Loucy (cell line): Measurements from ENCODE around the gene D2HGDH.
"Not testable (repeated sequence)": the region's sequence is repeated elsewhere in the genome, so short reads cannot be mapped to it uniquely, and the experiment has no call there.

Source experiments
- EZH2phosphoT487 ChIP-seq: fragments of 200-600 bp; IDR thresholded peaks from 2 replicates; pipeline ENCODE4 v1.6.1; 2018; ENCODE audit warnings: antibody characterized with exemption, mild to moderate bottlenecking, moderate library complexity, borderline replicate concordance
- TF ChIP-seq, protein P1 (sequence below): fragments of 200-600 bp; sonication (generic); conservative IDR thresholded peaks from 2 replicates; pipeline ENCODE4 v1.5.1; 2014; ENCODE audit warnings: mild to moderate bottlenecking, antibody characterized with exemption, low read length

GRCh38 chr2:241732513-241733186, 1.8 kb upstream of the D2HGDH start:
- TF ChIP-seq, protein P1, sequence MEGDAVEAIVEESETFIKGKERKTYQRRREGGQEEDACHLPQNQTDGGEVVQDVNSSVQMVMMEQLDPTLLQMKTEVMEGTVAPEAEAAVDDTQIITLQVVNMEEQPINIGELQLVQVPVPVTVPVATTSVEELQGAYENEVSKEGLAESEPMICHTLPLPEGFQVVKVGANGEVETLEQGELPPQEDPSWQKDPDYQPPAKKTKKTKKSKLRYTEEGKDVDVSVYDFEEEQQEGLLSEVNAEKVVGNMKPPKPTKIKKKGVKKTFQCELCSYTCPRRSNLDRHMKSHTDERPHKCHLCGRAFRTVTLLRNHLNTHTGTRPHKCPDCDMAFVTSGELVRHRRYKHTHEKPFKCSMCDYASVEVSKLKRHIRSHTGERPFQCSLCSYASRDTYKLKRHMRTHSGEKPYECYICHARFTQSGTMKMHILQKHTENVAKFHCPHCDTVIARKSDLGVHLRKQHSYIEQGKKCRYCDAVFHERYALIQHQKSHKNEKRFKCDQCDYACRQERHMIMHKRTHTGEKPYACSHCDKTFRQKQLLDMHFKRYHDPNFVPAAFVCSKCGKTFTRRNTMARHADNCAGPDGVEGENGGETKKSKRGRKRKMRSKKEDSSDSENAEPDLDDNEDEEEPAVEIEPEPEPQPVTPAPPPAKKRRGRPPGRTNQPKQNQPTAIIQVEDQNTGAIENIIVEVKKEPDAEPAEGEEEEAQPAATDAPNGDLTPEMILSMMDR = peak; percentile 42
- not testable (repeated sequence) for TF ChIP-seq EZH2phosphoT487
